Activated CD8-positive, alpha-beta T cell treated with anti-CD3 and anti-CD28 coated beads, Interleukin-2, amount 10 ng/mL, durations not matched to agents 7 days and 5 days (primary cell): Measurements from ENCODE around the gene TSPAN16. TPM values are rescaled to one million over a fixed set of nuclear protein-coding genes. Genes with fewer than 3 reads are reported as not detected.
A peak's percentile ranks its signal among the peaks of the same experiment; 100 is the strongest.
"Not testable (repeated sequence)": the region's sequence is repeated elsewhere in the genome, so short reads cannot be mapped to it uniquely, and the experiment has no call there.

ENCODE experiments used
- ATAC-seq: fragments of 150-1000 bp; cut with Tn5 transposase; one replicate; pipeline ENCODE4 v1.10.0; 2021; ENCODE audit warnings: moderate library complexity
- CTCF ChIA-PET: fragments of 350-600 bp; sonication (Branson Sonifier 250); formaldehyde crosslinking; loops from one replicate; lab custom pipeline; 2021; ENCODE audit warnings: antibody characterized with exemption; lab: Charles Lee
- POLR2A ChIA-PET: fragments of 350-600 bp; sonication (Branson Sonifier 250); formaldehyde crosslinking; loops from one replicate; lab custom pipeline; 2021; ENCODE audit warnings: antibody characterized with exemption; lab: Charles Lee
- DNase-seq: peaks from one replicate; pipeline ENCODE4 v3.0.0-alpha.2; 2020
- H3K27ac Mint-ChIP-seq: one replicate; pipeline ENCODE4 v1.8.0; 2021; ENCODE audit warnings: mild to moderate bottlenecking, mixed read lengths
- H3K27me3 Mint-ChIP-seq: one replicate; pipeline ENCODE4 v1.8.0; 2021; ENCODE audit warnings: low read depth, mixed read lengths
- H3K36me3 Mint-ChIP-seq: one replicate; pipeline ENCODE4 v1.8.0; 2021; ENCODE audit warnings: low read depth, mixed read lengths
- H3K4me1 Mint-ChIP-seq: one replicate; pipeline ENCODE4 v1.8.0; 2021; ENCODE audit warnings: low read depth, mixed read lengths
- H3K4me3 Mint-ChIP-seq: one replicate; pipeline ENCODE4 v1.8.0; 2021; ENCODE audit warnings: mild to moderate bottlenecking, mixed read lengths
- H3K9me3 Mint-ChIP-seq: one replicate; pipeline ENCODE4 v1.8.0; 2022; ENCODE audit warnings: mixed read lengths; ENCODE audit not compliant: insufficient read depth
- total RNA-seq, 2 experiments: library from RNA; stranded (reverse); gene quantifications; one replicate each; pipeline ENCODE4 v1.2.3, GENCODE V29; 2021

The TSPAN16 gene
- total RNA-seq, 2 experiments from 2014 or later = not detected

GRCh38 chr19:11322269-11323024 is 26.5 kb downstream of the TSPAN16 start:
- ChIA-PET POLR2A (interaction anchor here (0.6 to 1.3 kb wide), 3 partner anchors 9 to 59 kb away, joined by 3 read pairs; partner anchors contain the start of gene RAB3D), CTCF (interaction anchor here (0.6 to 4.1 kb wide), 8 partner anchors 21 to 569 kb away, joined by 3 to 19 read pairs (median 4); partner anchors contain the start of genes SWSAP1 and TSPAN16)
- peaks cover 44% of the 10 kb centered on the region for H3K4me1 Mint-ChIP-seq
- ATAC-seq (no peak), DNase-seq (no peak)
- no peak overlapping the region for H3K4me3 Mint-ChIP-seq
- H3K36me3 Mint-ChIP-seq = peaks cover 14% of the 10 kb centered on the region
- no peak overlapping the region for H3K27ac Mint-ChIP-seq
- H3K9me3 Mint-ChIP-seq = no peaks in the 10 kb centered on the region
- H3K27me3 Mint-ChIP-seq = no peaks in the 10 kb centered on the region

GRCh38 chr19:11323601-11324078 is 27.7 kb downstream of the TSPAN16 start:
- H3K4me1 Mint-ChIP-seq = peaks cover 37% of the 10 kb centered on the region
- H3K4me3 Mint-ChIP-seq = peak overlapping the region; percentile 73
- peak overlapping the region; percentile 95 for H3K27ac Mint-ChIP-seq
- DNase-seq (no peak), ATAC-seq (no peak)
- ChIA-PET CTCF (interaction anchor here (1.0 to 4.1 kb wide), 4 partner anchors 16 to 57 kb away, joined by 3 to 19 read pairs (median 4); partner anchors contain the start of genes CCDC159, RAB3D, TMEM205 and TSPAN16), POLR2A (interaction anchor here (0.8 to 2.4 kb wide), 5 partner anchors 15 to 59 kb away, joined by 3 to 15 read pairs (median 3); no protein-coding TSS in a partner anchor)
- no peaks in the 10 kb centered on the region for H3K9me3 Mint-ChIP-seq
- peaks cover 14% of the 10 kb centered on the region for H3K36me3 Mint-ChIP-seq
- H3K27me3 Mint-ChIP-seq = no peaks in the 10 kb centered on the region

- CTCF ChIA-PET = interaction anchor here (0.6 to 4.1 kb wide), 4 partner anchors 16 to 194 kb away, joined by 3 to 19 read pairs (median 4); partner anchors contain the start of genes CCDC159, RAB3D and TMEM205
- Mint-ChIP-seq H3K9me3 (no peaks in the 10 kb centered on the region), H3K27me3 (no peaks in the 10 kb centered on the region), H3K36me3 (peaks cover 14% of the 10 kb centered on the region), H3K4me3 (peak overlapping the region; percentile 73), H3K27ac (peak overlapping the region; percentile 95), H3K4me1 (peaks cover 37% of the 10 kb centered on the region)
- POLR2A ChIA-PET = interaction anchor here (0.8 to 2.4 kb wide), 5 partner anchors 12 to 59 kb away, joined by 3 to 15 read pairs (median 3); no protein-coding TSS in a partner anchor
- DNase-seq (peak; percentile 79), ATAC-seq (peak; percentile 85)
Measured at GRCh38 chr19:11324079-11324661, 28.2 kb downstream of the TSPAN16 start.

DNA sequence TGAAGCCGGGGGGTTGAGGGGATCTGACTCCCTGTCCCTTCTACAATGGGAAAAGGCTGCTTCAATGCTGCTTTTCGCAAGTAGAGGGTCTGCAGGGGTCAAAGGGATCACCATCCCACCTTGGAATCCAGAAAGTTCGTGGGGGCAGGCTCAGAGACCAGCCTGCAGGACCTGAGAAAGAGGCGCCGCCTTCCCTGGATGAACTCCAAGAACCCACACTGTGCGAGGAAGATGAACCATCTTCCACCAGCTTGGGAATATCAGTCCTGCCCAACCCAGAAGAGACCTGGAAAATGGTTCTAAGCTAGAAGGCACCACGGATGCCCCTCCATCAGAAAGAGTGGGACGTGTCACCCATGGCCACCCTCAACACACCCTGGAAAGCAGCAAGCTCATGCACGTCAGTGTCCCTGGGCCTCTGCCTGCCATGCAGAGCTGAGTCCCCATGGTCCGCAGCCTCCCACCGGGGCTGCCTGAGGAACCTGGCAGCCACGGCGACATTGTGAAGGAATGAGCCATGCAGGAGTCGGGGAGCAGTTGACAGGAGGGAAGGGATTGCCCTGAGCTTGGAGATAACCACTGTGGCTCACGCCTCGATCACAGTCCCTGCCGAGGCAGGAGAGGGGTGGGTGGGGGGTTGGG is 28.9 kb downstream of the TSPAN16 start:
- H3K27me3 Mint-ChIP-seq = no peaks in the 10 kb centered on the region
- H3K36me3 Mint-ChIP-seq = peaks cover 14% of the 10 kb centered on the region
- no peak for ATAC-seq
- DNase-seq = no peak
- H3K9me3 Mint-ChIP-seq = no peaks in the 10 kb centered on the region
- peak overlapping the region; percentile 95 for H3K27ac Mint-ChIP-seq
- POLR2A ChIA-PET = interaction anchor here (1.2 to 2.4 kb wide), 3 partner anchors 12 to 56 kb away, joined by 3 to 15 read pairs (median 5); no protein-coding TSS in a partner anchor
- H3K4me3 Mint-ChIP-seq = peak overlapping the region; percentile 73
- CTCF ChIA-PET = interaction anchor here (0.6 to 4.1 kb wide), 2 partner anchors 56 to 193 kb away, joined by 4 to 19 read pairs; no protein-coding TSS in a partner anchor
- H3K4me1 Mint-ChIP-seq = peaks cover 37% of the 10 kb centered on the region

DNA sequence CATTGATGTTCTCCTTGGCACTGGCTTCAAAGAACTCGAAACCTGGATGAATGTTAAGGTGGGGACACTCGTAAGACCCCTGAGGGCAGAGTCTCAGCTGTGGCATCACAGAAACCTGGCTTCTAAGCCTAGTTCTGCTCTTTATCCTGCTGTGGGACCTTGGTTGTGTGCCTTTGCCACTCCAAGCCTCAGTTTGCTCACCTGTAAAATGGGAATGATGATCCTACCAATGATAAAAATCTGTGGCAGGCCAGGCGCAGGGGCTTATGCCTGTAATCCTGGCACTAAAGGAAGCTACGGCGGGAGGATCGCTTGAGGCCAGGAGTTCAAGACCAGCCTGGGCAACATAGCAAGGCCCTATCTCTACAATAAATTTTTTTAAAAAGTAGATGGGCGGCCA is 29.6 kb downstream of the TSPAN16 start:
- POLR2A ChIA-PET = interaction anchor here (1.3 to 2.4 kb wide), 2 partner anchors 11 to 50 kb away, joined by 3 to 15 read pairs; no protein-coding TSS in a partner anchor
- peaks cover 37% of the 10 kb centered on the region for H3K4me1 Mint-ChIP-seq
- no peaks in the 10 kb centered on the region for H3K9me3 Mint-ChIP-seq
- CTCF ChIA-PET = interaction anchor here (2.2 kb wide), 1 partner anchor 56 kb away, joined by 10 read pairs; no protein-coding TSS in a partner anchor
- no peak overlapping the region for H3K4me3 Mint-ChIP-seq
- peak overlapping the region; percentile 71 for H3K27ac Mint-ChIP-seq
- ATAC-seq (no peak), DNase-seq (no peak)
- peaks cover 14% of the 10 kb centered on the region for H3K36me3 Mint-ChIP-seq
- H3K27me3 Mint-ChIP-seq = no peaks in the 10 kb centered on the region

DNA sequence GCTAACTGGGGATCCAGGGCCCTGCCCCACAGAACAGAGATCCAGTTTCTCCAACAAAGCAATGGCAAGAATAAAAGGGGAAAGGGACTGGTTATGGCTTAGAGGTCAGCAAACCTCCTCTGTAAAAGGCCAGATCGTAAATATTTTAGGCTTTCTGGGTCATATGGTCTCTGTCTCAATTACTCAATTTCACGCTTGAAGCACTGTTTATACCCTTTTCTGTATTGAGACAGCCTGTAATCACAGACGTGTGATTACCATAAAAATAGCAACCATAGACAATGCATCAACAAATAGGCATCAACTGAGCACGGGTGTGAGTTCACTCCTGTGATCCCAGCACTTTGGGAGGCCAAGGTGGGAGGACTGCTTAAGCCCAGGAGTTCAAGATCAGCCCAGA is 34.2 kb downstream of the TSPAN16 start:
- Mint-ChIP-seq H3K4me1 (no peaks in the 10 kb centered on the region), H3K4me3 (no peak overlapping the region), H3K36me3 (peaks cover 10% of the 10 kb centered on the region), H3K27ac (no peak overlapping the region), H3K9me3 (no peaks in the 10 kb centered on the region), H3K27me3 (no peaks in the 10 kb centered on the region)
- ATAC-seq (no peak), DNase-seq (no peak)
- ChIA-PET POLR2A (no interaction called here), CTCF (no interaction called here)

DNA sequence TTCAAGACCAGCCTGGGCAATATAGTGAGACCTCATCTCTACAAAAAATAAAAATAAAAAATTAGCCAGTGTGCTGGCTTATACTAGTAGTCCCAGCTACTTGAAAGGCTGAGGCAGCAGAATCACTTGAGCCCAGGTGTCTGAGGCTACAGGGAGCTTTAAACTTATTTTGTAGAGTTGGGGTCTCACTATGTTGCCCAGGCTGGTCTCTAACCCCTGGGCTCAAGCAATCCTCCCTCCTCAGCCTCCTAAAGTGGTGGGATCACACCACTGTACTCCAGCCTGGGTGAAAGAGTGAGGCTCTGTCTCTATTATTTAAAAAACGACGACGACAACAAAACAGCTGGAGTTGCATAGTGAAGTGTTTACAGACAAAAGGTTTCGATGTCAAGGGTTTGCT is 35.5 kb downstream of the TSPAN16 start:
- ChIA-PET POLR2A (interaction anchor here (0.8 to 1.0 kb wide), 2 partner anchors 8 to 9 kb away, joined by 3 read pairs; partner anchors contain the start of gene RAB3D), CTCF (interaction anchor here (0.8 to 1.5 kb wide), 3 partner anchors 22 to 51 kb away, joined by 3 to 4 read pairs (median 3); no protein-coding TSS in a partner anchor)
- ATAC-seq (no peak), DNase-seq (no peak)
- no peaks in the 10 kb centered on the region for H3K9me3 Mint-ChIP-seq
- H3K36me3 Mint-ChIP-seq = peaks cover 21% of the 10 kb centered on the region
- H3K4me1 Mint-ChIP-seq = no peaks in the 10 kb centered on the region
- H3K27ac Mint-ChIP-seq = no peak overlapping the region
- H3K4me3 Mint-ChIP-seq = no peak overlapping the region
- H3K27me3 Mint-ChIP-seq = no peaks in the 10 kb centered on the region

GRCh38 chr19:11332822-11333221 is 36.9 kb downstream of the TSPAN16 start:
- CTCF ChIA-PET = interaction anchor here (1.5 kb wide), 1 partner anchor 23 kb away, joined by 4 read pairs; no protein-coding TSS in a partner anchor
- H3K27me3 Mint-ChIP-seq = no peaks in the 10 kb centered on the region
- H3K9me3 Mint-ChIP-seq = no peaks in the 10 kb centered on the region
- H3K36me3 Mint-ChIP-seq = peaks cover 25% of the 10 kb centered on the region
- H3K4me3 Mint-ChIP-seq = no peak overlapping the region
- POLR2A ChIA-PET = no interaction called here
- DNase-seq (no peak), ATAC-seq (no peak)
- peaks cover 11% of the 10 kb centered on the region for H3K4me1 Mint-ChIP-seq
- no peak overlapping the region for H3K27ac Mint-ChIP-seq

DNA sequence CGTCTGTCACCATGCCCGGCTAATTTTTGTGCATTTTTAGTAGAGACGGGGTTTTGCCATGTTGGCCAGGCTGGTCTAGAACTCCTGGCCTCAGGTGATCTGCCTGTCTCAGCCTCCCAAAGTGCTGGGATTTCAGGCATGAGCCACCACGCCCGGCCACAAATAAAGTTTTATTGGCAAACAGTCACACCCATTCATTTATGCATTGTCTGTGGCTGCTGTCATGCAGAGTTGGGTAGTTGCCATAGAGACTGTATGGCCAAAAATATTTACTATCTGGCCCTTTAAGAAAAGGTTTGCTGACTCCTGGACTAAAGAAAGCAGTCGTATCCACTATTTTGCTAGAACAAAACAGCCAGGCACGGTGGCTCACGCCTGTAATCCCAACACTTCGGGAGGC is 37.9 kb downstream of the TSPAN16 start:
- H3K27me3 Mint-ChIP-seq, H3K9me3 Mint-ChIP-seq, POLR2A ChIA-PET, ATAC-seq, DNase-seq, CTCF ChIA-PET, H3K4me3 Mint-ChIP-seq, H3K27ac Mint-ChIP-seq: not testable (repeated sequence)
- Mint-ChIP-seq H3K4me1 (peaks cover 19% of the 10 kb centered on the region), H3K36me3 (peaks cover 25% of the 10 kb centered on the region)

DNA sequence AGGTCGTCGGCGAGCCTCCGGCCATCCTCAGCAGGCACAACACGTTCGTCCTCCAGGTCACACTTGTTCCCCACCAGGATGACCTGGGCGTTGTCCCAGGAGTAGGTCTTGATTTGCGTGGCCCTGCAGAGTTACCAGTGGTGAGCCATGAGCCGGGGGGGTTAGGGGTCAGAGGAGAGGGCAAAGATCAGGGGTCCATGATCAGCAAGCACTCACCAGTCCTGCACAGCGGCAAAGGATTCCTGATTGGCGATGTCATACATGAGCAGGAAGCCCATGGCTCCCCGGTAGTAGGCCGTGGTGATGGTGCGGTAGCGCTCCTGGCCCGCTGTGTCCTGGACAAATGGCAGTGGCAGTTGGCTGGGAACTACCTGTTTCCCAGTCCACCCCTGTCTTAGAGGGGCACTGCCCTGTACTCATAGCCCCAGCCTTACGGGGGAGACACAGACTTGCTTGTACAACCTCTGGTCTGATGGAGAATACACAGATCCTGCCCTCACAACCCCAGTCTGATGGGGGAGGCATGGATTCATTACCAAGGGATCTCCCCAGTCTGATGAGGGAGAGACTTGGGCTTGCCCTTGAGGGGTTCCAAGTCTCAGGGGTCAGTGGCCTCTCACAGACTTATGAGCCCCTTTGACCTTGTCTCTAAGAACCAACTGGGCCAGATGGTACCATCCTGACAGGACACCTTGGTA is 39.6 kb downstream of the TSPAN16 start:
- H3K36me3 Mint-ChIP-seq = peaks cover 25% of the 10 kb centered on the region
- peaks cover 28% of the 10 kb centered on the region for H3K4me1 Mint-ChIP-seq
- ATAC-seq = no peak
- H3K27me3 Mint-ChIP-seq = no peaks in the 10 kb centered on the region
- H3K9me3 Mint-ChIP-seq = no peaks in the 10 kb centered on the region
- CTCF ChIA-PET = no interaction called here
- POLR2A ChIA-PET = interaction anchor here (1.4 kb wide), 1 partner anchor 11 kb away, joined by 3 read pairs; no protein-coding TSS in a partner anchor
- H3K4me3 Mint-ChIP-seq = no peak overlapping the region
- H3K27ac Mint-ChIP-seq = no peak overlapping the region
- no peak for DNase-seq
